ENCODE results near the gene DYNC1H1. TPM values are rescaled to one million over a fixed set of nuclear protein-coding genes. Genes with fewer than 3 reads are reported as not detected.

DYNC1H1 gene
- total RNA-seq, 4 donors from 2014 or later = 486 to 737 (median 718) TPM

DNA sequence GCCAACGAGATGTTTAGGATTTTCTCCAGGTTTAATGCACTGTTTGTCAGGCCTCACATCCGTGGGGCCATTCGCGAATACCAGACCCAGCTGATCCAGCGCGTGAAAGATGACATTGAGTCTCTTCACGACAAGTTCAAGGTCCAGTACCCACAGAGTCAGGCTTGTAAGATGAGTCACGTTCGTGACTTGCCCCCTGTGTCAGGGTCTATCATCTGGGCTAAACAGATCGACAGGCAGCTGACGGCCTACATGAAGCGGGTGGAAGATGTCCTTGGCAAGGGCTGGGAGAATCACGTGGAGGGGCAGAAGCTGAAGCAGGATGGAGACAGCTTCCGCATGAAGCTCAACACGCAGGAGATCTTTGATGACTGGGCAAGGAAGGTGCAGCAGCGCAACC, 21.6 kb downstream of the DYNC1H1 start:
- H3K4me1 ChIP-seq = peaks cover 2 to 3% of the 10 kb centered on the region in 2 donors
- no peak for TF ChIP-seq POLR2A (IDR thresholded peaks at IDR 0.05)
- TF ChIP-seq CTCF (IDR thresholded peaks at IDR 0.05 in 4 of 5, conservative IDR thresholded peaks at IDR 0.05 in 1 of 5) = no peak
- in situ Hi-C loops (cut with MboI; ENCODE audit: low sequenced_read_pairs in 4 of 4) (no loop called here), intact Hi-C loops (cut with DNase I; ENCODE audit: low total_unique reads) (no loop called here)
- DNase-seq (no peak), ATAC-seq (no peak)
- H3K4me3 ChIP-seq = no peak overlapping the region
- H3K27me3 ChIP-seq = no peaks in the 10 kb centered on the region
- H3K36me3 ChIP-seq = peaks cover 6 to 94% of the 10 kb centered on the region in 2 donors
- no peaks in the 10 kb centered on the region for H3K9me3 ChIP-seq
- no peak overlapping the region for H3K27ac ChIP-seq

DNA sequence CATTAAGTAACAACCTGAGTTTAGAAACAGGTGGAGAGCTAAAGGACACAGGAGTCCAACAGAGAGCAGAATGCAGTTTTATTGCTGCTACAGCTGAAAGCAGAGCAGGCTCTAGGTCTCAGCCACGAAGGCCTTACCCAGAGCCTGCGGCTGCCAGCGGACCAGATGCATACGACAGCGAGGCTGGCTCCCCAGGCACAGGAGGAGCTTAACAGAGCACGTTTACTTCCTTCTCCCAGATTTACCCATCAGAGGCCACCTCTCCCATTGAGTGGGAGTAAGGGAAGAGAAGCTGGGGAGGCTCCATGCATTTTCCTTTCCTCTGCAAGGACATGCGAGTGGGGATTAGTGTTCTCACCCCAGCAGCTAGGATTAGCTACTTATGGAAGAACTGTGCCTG, 22.6 kb downstream of the DYNC1H1 start:
- Histone ChIP-seq H3K4me3 (no peak overlapping the region), H3K27ac (no peak overlapping the region), H3K4me1 (no peaks in the 10 kb centered on the region), H3K27me3 (no peaks in the 10 kb centered on the region), H3K36me3 (peaks cover 6 to 94% of the 10 kb centered on the region in 2 donors), H3K9me3 (no peaks in the 10 kb centered on the region)
- in situ Hi-C loops (cut with MboI; ENCODE audit: low sequenced_read_pairs in 4 of 4) (no loop called here), intact Hi-C loops (cut with DNase I; ENCODE audit: low total_unique reads) (no loop called here)
- ATAC-seq = no peak
- TF ChIP-seq CTCF (IDR thresholded peaks at IDR 0.05 in 4 of 5, conservative IDR thresholded peaks at IDR 0.05 in 1 of 5) (no peak), POLR2A (IDR thresholded peaks at IDR 0.05) (no peak)
- DNase-seq = no peak

- intact Hi-C loops (cut with DNase I; ENCODE audit: low total_unique reads) (no loop called here), in situ Hi-C loops (cut with MboI; ENCODE audit: low sequenced_read_pairs in 4 of 4) (no loop called here)
- H3K36me3 ChIP-seq = peaks cover 6 to 94% of the 10 kb centered on the region in 2 donors
- no peak overlapping the region for H3K27ac ChIP-seq
- H3K4me3 ChIP-seq = no peak overlapping the region
- DNase-seq (no peak), ATAC-seq (no peak)
- no peaks in the 10 kb centered on the region for H3K27me3 ChIP-seq
- no peaks in the 10 kb centered on the region for H3K9me3 ChIP-seq
- no peaks in the 10 kb centered on the region for H3K4me1 ChIP-seq
- no peak for TF ChIP-seq CTCF (IDR thresholded peaks at IDR 0.05 in 4 of 5, conservative IDR thresholded peaks at IDR 0.05 in 1 of 5)
- no peak for TF ChIP-seq POLR2A (IDR thresholded peaks at IDR 0.05)
Measured at GRCh38 chr14:101988377-101988776, 24.0 kb downstream of the DYNC1H1 start.

DNA sequence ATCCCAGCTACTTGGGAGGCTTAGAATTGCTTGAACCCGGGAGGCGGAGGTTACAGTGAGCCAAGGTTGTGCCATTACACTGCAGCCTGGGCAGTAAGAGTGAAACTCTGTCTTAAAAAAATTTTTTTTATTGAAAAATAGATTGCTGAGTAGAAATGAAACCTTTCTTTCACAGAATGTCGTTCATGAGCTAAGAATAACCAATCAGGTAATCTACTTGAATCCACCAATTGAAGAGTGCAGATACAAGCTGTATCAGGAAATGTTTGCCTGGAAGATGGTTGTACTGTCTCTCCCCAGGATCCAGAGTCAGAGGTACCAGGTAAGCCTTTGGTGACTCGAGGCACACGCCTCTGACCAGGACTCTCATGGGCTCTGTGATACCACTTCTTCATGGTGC, 27.0 kb downstream of the DYNC1H1 start:
- TF ChIP-seq CTCF (IDR thresholded peaks at IDR 0.05 in 4 of 5, conservative IDR thresholded peaks at IDR 0.05 in 1 of 5) (no peak), POLR2A (IDR thresholded peaks at IDR 0.05) (no peak)
- Histone ChIP-seq H3K27me3 (no peaks in the 10 kb centered on the region), H3K9me3 (no peaks in the 10 kb centered on the region), H3K27ac (no peak overlapping the region), H3K4me3 (no peak overlapping the region), H3K36me3 (peaks cover 15 to 100% of the 10 kb centered on the region in 2 donors), H3K4me1 (no peaks in the 10 kb centered on the region)
- in situ Hi-C loops (cut with MboI; ENCODE audit: low sequenced_read_pairs in 4 of 4) = no loop called here
- intact Hi-C loops (cut with DNase I; ENCODE audit: low total_unique reads) = no loop called here
- DNase-seq (no peak), ATAC-seq (no peak)

DNA sequence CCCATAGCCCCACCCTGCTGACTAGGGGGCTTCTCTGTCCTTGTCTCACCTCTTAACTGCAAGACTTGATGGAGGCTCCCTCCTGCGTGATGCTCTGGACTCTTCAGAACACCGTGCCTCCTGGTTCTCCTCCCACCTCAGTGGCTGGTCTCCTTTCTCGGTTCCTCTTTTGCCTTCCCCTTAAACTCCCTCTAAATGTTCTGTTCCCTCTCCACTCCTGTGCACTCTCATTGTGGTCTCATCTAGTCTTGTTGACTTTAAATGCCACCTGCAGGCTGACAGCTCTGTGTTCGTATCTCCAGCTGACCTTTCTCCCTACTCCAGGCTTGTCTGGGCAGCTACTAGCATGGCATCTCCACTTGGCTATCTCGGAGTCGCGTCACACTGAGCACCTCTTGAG, 28.3 kb downstream of the DYNC1H1 start:
- Histone ChIP-seq H3K27me3 (no peaks in the 10 kb centered on the region), H3K36me3 (peaks cover 15 to 99% of the 10 kb centered on the region in 2 donors), H3K4me1 (no peaks in the 10 kb centered on the region), H3K27ac (no peak overlapping the region), H3K4me3 (no peak overlapping the region), H3K9me3 (no peaks in the 10 kb centered on the region)
- DNase-seq (no peak), ATAC-seq (no peak)
- no peak for TF ChIP-seq CTCF (IDR thresholded peaks at IDR 0.05 in 4 of 5, conservative IDR thresholded peaks at IDR 0.05 in 1 of 5)
- intact Hi-C loops (cut with DNase I; ENCODE audit: low total_unique reads) (no loop called here), in situ Hi-C loops (cut with MboI; ENCODE audit: low sequenced_read_pairs in 4 of 4) (no loop called here)
